GM21619 (cell line): ENCODE results near the gene HNMT.
"Not testable (repeated sequence)": the region's sequence is repeated elsewhere in the genome, so short reads cannot be mapped to it uniquely, and the experiment has no call there.

Experiments used
- ATAC-seq: cut with Tn5 transposase; IDR thresholded peaks from one replicate; pipeline ENCODE4 v1.9.1; 2021; ENCODE audit not compliant: unreplicated experiment

Gene HNMT

DNA sequence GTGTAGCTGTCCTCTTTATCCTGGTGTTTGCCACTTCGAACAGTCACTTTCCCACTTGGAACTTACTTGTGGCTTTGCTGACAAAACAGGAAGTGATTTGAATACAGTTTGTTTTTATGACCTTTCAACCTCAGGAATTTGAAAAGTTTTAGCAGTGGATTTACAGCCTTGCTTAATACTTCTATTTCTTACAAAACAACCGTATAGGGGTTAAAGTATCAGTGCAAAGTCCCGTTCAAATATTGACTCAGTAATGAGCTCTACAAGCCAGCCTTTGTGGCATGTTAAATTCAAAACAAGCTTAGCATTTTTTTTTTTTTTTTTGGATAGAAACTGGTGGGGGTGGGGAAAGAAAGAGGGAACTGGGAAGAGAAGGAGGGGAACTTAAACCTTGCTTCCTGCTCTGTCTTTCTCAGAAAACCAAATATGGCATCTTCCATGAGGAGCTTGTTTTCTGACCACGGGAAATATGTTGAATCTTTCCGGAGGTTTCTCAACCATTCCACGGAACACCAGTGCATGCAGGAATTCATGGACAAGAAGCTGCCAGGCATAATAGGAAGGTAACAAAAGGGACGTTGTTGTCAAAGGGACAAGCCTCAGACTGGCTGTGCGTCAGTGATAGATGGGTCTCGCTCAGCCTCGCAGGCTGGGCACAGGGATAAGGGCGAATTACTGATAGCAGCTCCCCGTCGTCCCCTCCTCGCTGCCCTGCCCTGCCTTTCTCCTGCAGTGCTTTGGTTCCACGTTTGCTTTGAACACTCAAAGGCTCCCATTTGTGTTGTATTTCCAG is at the start of gene HNMT:
Gene HNMT (plus strand): TSS at position 408 of the 793 bp plus-strand sequence. CDS start 19 bp downstream, at position 427.
- no peak for ATAC-seq

DNA sequence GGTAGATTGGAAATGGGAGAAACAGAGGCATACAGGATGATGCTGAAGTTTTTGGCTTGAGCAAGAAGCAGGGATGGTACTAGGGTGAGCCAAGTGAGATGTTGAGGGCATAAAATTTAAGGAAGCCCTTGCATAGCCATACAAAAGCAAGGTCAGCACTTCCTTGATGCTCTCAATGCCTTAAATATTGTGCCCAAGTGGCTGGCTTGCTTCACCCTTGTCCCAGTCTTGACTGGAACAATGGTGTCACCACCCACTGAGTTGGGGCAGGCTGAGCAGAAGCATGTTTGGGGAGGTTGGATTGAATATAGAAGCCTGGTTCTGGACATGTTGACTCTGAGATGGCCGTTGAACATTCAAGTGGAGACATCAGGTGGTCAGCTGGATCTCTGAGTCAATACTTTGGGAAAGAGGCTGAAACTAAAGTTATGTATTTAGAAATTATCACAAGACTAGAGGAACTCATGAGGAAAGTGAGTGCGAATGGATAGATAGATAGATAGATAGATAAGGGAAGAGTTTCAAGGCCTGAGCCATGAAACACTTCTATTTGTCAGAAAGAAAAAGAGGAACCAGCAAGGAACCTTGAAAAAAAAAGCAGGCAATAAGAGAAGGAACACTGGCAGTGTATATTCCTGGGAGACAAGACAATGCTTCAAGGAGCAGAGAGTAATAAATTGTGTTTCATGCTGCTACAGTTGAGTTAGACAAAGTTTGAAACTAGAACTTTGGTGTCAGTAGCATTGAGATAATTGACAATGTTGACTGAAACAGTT is 43.0 kb upstream of the HNMT start:
- ATAC-seq: no peak

DNA sequence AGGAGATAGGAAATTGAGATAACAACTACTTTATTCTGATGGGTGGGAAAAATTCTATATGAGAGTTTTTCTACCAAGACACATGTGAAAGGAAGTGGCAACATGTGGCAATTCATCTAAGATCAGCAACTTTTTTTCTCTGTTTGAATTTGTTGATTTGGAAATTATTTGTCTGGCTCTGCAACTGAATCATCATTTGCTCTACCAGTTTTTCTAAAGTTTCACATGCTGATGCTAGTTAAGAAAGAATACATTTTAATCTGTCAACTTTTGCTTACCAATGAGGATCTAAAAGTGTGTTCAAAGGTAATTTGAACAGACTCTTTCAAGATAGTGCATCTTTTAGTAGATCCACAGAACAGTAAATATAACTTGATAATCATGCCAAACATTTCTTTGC is 42.1 kb upstream of the HNMT start:
- ATAC-seq: not testable (repeated sequence)

DNA sequence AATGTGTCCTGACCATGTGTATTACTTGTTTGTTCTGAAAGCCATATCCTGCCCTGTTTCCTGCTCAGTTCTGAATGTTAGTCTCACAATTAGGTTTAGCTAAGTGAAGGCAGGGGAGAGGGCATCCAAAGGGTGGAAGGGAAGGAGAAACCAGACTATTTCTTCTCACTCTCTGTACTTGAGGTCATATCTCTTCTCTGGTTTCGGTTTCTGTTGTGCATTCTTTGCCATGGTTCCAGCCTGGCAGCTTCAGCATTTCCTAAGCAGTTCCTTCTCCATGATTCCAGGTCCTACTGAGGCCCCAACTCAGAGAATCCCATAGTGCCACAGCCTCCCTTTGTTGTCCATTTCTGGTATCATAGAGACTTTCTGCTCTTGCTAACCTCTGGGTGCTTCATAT is 40.3 kb upstream of the HNMT start:
- no peak for ATAC-seq

DNA sequence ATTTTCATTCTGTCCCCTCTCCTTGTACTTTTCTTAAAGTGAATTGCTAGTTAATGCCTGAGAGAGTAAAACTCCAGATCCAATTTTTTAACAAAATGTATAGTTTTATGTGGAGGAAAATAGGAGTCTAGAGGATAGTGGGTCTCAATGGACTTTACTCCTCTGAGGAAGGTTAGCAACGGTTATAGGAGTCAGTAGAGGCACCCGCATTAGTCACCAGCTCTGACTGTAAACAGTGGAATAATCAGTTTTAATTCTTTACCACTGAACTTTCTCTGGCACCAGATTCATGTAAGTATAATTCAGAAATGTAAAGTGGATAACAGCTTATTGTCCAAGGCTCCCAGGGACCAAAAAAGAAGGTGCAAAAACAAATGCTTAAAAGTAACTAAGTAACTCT is 38.7 kb upstream of the HNMT start:
- no peak for ATAC-seq

DNA sequence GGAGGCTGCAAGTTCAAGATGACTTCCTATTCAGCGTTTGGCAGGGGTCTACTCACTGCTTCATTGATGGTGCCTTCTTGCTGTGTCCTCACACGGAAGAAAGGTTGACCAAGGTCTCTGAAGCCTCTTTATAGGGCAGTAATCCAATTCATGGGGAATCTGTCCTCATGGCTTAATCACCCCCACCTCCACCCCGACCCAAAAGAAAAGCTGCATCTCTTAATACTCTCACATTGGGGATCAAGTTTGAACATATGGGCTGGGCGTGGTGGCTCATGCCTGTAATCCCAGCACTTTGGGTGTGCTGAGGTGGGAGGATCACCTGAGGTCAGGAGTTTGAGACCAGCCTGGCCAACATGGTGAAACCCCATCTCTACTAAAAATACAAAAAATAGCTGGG is 36.4 kb upstream of the HNMT start:
- ATAC-seq: no peak

DNA sequence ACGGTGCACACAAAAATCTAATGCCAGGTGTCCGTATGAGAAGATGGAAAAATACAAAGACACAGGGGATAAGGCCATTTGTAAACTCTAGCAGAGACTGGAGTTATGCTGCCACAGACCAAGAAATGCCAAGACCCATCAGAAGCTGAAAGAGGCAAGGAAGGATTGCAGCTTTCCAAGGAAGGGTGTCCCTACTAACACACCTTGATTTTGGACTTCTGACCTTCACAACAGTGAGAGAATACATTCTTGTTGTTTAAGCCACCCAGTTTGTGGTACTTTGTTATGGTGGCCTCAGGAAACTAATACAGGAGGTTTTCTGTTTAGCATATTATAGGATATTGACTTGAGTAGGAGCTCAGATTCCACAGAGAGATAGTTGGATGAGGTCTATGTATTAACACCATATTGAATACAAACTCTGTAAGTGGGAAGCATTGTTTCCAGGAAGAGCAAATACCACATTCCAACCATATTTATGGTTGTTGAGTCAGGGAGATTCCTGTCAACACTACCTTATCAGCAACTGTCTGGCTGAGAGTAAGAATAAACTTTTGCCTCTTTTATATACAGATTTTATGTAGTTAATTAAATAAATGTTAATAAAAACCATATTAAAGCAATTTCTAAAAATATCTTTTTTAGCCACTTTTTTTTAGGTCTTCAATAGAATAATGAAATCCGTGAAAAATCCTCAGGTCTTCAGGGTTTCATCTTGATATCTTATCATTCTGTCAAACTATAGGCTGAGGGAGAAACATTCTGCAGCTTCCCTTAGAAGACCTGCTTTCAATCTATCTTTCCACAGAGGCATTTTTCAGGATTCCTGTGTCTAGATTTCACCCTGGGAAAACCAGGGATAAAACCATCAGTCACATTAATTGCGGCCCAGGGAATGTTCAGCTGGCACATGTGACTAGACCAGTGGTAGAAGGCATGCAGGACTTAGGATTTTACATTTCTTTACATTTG is 35.4 kb upstream of the HNMT start:
- no peak for ATAC-seq

DNA sequence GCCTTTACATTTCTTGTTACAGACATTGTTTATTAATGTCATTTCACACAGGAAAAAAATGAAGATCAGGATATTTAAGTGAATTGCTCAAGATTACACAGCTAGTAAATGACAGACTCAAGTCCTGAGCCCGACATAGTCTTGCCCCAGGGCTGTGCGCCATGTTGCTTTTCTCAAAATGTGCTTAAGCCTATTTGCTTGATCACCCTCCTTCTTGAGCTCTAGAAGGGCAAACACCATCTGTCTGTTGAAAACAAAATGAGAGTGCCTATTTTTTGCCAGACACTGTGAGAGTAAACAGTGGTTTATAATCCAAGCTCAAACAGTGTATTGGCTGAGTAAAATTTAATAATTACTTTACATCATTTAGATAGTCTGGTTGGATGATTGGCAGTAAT is 34.8 kb upstream of the HNMT start:
- ATAC-seq: no peak

DNA sequence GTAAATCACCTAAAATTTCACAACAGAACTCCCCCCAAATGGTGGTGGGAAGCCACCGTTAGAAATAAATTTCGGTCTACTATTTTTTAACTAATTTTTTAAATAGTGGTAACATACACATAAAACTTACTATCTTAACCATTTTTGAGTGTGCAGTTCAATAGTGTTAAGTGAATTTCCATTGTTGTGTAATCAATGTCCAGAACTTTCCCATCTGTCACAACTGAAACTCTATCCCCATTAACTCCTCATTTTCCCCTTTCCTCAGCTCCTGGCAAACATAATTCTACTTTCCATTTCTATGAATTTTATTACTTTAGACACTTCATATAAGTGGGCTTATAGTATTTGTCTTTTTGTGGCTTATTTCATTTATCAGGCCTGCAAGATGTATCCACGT is 34.1 kb upstream of the HNMT start:
- no peak for ATAC-seq

DNA sequence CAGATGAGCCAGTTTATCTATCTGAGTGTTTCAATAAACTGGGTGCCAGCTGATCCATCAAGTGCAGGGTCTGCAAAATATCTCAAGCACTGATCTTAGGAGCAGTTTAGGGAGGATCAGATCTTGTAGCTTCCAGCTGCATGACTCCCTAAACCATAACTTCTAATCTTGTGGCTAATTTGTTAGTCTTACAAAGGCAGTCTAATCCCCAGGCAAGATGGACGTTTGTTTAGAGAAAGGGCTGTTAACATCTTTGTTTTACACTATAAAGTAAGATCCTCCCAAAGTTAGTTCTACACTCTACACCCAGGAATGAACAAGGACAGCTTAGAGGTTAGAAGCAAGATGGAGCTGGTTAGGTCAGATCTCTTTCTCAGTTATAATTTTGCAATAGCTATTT is 28.7 kb upstream of the HNMT start:
- ATAC-seq: no peak

DNA sequence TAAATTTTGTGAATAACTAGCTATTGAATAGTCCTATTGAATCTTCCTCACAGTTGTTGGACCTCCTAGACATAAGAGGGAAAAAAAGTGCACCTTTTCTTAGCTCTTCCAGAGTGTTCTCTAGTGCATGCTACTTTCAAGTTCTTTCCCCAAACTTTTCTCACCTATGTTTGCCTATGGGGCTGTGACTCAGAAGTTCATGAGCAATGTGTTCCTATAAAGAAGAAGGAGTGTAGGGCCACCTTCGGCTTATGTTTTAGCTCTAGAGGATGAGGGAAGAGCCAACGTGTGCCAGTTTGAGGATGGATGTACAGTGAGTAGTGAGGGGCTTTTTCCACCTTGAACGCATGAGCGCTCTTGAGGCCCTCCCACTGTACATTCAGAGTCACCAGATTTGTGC is 27.0 kb upstream of the HNMT start:
- ATAC-seq: no peak

DNA sequence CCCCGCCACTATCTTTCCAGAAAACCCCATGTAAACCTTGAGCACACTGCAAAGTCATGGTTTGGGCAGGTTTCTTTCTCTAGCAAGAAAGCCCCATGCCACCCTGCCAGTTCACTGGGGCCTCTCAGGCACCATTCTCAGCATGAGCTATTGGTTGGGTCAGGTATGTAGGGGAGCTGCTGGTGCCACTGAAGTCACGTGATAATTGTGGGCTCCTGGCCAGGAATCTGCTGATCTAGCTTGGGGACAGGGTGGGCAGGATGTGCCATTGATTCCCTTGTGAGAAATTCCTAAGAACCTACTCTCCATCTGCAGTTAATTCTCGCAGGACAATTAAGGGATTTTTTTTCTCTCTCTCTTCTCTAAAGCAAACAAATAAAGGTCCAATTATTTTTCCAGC is 26.5 kb upstream of the HNMT start:
- ATAC-seq: no peak

DNA sequence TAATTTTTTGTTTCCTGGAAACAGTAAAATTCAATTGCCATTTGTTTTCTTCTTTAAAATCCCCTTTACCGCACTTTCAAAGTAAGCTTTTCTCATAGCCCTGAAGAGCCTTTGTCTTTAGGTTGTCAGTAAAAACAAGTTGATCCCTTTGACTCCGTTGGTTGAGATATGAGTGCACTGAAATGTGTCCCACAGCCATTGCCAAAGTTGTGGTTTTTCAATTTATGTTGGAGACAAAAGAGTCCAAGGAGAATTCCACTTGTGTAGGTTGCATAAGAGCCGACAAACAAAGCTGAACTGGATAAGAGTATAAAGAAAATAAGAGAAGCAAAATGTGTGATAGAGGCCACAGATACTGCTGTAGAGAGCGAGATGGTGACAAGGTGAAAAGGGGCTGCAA is 26.1 kb upstream of the HNMT start:
- ATAC-seq: no peak

DNA sequence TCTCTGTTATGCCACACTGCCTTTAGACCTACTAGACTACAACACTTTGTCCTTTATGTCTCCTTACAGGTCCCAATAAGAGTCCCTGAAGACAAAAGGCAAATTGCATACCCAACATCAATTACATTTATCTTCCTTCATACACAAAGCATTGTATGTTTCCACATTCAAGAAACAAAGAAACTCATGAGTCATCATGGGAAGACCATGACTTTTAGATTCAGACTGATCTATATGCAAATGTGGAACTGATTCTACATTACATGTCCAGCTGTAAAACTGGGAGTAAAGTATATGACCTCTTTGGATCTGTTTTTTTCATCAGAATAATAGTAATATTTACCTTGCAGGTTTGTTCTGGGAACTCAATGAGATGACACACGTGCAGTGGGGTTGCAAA is 25.2 kb upstream of the HNMT start:
- no peak for ATAC-seq

DNA sequence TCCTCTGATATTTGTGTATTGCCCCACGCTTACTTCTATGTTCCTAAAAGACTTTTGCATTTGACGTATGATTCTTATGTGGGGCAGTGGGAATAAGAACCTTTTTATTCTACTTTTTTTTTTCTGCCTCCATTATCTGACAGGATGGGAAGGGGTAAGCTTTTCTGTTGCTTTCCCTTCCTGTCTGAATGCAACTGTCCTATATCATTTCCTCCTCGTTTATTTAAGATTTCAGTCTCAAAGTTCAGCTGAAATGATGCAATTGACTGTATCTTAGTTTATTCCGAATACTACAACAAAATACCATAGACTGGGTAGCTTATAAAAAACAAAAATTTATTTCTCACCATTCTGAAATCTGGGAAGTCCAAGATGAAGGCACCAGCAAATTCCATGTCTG is 24.1 kb upstream of the HNMT start:
- ATAC-seq: no peak

DNA sequence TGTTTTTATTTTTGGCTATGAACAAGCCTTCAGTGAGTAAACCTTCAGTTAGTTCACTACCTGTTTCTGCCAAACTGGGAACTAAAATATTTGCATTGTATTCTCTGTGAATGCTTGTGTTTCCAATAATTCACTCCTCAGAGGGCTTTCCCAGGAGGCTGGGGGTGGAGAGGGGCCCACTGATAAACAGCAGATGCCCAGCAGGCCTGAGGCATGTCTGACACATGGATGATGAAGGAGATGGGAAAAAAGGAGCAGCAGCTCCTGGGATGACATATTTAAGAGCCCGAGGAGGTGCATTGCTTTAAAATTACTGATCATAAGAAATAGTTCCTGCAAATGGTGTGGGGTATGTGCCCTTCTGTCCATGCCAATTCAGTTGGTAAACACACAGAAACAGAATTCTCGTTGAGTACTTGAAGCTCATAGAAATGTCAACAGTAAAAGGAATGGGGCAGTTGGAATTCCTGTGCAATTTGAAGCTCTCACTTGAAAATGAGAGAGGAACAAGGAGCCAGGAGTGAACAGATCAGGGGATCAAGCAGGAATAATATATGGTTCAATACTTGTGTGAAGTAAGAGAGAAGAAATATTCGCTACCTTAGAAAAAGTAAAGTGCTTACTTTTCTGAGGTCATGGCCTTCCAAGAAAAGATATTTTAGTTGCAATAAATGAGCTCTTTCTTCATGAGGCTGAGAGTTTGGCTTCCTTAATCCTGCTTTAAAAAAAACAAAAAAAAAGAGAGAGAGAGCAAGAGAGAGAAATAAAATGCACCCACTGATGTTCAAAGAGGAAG is 22.0 kb upstream of the HNMT start:
- ATAC-seq: no peak

DNA sequence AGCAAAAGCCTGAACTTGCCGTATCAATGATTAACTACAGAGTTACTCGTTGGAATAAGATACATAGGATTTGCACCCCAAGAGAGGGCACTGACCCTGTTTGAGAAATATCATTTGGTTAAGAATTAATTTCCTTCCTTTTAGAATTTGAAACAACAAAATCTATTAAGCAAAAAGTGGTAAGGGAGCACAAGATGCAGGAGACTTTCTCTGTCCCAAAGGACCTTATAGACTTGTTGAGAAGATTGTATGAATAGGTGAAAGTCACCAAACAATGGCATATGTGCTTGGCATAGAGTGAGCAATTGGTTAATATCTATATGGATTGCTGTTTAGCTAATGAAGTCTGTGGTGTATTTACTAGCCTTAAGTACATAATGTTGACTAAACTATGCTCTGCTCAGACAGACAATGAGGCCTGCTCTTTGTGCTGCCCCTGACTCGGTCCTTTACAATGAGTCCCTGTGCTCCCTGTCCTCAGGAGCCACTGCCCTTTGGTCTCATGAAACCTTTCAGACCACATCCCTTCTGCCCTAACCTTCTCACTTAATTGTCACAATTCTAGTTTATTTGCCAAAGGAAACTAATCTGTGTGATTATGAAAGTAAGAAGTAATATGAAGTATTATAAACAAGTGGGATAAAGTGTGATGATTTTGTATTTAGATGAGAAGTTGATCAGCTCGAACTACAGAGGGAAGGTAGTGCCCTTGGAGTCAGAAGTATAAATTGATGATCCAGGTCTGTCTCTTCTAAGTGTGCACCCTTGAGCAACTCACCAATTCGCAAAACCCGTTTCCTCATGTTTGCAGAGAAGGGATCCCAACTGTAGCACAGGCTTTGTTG is 21.2 kb upstream of the HNMT start:
- no peak for ATAC-seq

DNA sequence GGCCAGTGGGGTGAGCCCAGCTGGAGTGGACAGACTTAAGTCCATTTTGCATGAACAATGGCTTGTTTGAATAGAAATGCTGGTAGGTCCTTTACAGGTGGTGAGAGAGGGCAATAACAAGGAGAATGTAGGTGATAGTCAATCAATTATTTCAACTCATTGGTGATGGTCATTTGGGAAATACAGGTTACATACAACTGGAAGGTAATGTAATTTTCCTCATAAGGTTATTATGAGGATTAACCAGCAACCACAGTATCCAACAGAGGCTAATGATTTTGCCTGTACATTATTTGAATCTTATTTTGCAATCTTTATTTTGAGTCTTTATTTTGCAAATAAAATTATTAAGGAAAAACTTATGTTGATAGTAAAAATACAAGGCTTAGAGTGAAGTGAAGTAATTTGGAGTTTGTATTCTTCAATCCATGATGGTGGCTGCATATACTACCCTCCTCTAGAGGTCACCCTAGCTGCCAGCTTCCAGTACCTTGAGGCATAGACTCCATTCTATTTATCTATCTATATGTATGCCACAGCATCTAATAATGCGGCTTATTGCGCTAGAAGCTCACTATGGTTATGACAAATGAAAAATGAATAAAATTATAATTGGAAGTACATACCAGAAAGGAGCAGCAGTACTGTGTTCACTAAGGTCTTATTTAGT is 20.5 kb upstream of the HNMT start:
- no peak for ATAC-seq

DNA sequence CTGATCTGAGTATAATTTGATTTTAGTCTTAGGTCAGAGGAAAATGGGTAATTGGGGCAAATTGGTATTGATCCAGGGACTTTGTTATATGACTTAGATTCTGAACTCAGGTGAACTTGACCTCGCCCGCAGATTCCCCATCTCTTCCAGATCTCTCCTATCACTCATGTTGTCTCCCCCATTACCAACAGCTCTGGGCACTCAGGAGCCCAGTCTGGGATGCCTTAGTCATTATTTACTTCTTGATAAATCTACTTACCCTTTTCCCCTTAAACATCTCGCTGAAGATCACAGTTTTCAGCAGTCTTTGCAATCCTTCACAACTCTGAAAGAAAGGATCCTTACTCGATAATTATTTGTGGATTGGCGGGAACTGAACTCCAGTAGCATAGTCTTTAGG is 19.6 kb upstream of the HNMT start:
- no peak for ATAC-seq
